GM21390 (cell line): ENCODE measurements around the gene TBCCD1.
A peak's percentile ranks its signal among the peaks of the same experiment; 100 is the strongest.

Experiments
- ATAC-seq: cut with Tn5 transposase; IDR thresholded peaks from one replicate; pipeline ENCODE4 v1.9.1; 2021; ENCODE audit not compliant: unreplicated experiment

The TBCCD1 gene

GRCh38 chr3:186567072-186567921 lies at the start of gene TBCCD1:
Gene TBCCD1 (minus strand): TSS chr3:186567339. CDS start chr3:186564329, 3,010 bp downstream.
- ATAC-seq: peak; percentile 35

GRCh38 chr3:186616299-186616617 lies 49.1 kb upstream of the TBCCD1 start:
- ATAC-seq: no peak

GRCh38 chr3:186614597-186615483 lies 47.7 kb upstream of the TBCCD1 start:
- ATAC-seq: no peak

- no peak for ATAC-seq
These were observed 47.1 kb upstream of the TBCCD1 start for GRCh38 chr3:186614266-186614596.

- no peak for ATAC-seq
These were observed 46.6 kb upstream of the TBCCD1 start for GRCh38 chr3:186613637-186614265.

GRCh38 chr3:186612721-186613636 lies 45.8 kb upstream of the TBCCD1 start, which contains the start of gene AHSG:
Gene AHSG (plus strand): TSS chr3:186613060. CDS start chr3:186613142, 82 bp downstream.
- no peak for ATAC-seq

- ATAC-seq: no peak
These were observed 44.9 kb upstream of the TBCCD1 start for GRCh38 chr3:186612065-186612464.

- ATAC-seq: no peak
These were observed 42.2 kb upstream of the TBCCD1 start for GRCh38 chr3:186609247-186609868.

GRCh38 chr3:186608624-186609215 lies 41.6 kb upstream of the TBCCD1 start:
- ATAC-seq: no peak

GRCh38 chr3:186605561-186606545 lies 38.7 kb upstream of the TBCCD1 start:
- ATAC-seq: no peak

- no peak for ATAC-seq
These were observed 37.9 kb upstream of the TBCCD1 start for GRCh38 chr3:186605078-186605477.

GRCh38 chr3:186603159-186603558 lies 36.0 kb upstream of the TBCCD1 start:
- ATAC-seq: no peak

GRCh38 chr3:186600896-186601295 lies 33.8 kb upstream of the TBCCD1 start:
- no peak for ATAC-seq

GRCh38 chr3:186599785-186600166 lies 32.6 kb upstream of the TBCCD1 start:
- no peak for ATAC-seq

- ATAC-seq: no peak
These were observed 32.1 kb upstream of the TBCCD1 start for GRCh38 chr3:186599142-186599784.

GRCh38 chr3:186598794-186599141 lies 31.6 kb upstream of the TBCCD1 start:
- ATAC-seq: no peak

GRCh38 chr3:186598108-186598784 lies 31.1 kb upstream of the TBCCD1 start:
- no peak for ATAC-seq
